WI38 (cell line): ENCODE measurements around the gene KNL1.
A peak's percentile ranks its signal among the peaks of the same experiment; 100 is the strongest.

ENCODE experiments used
- H3K4me3 ChIP-seq: 2 replicates; pipeline ENCODE4 v1.5.1; 2011; ENCODE audit warnings: low read depth, mild to moderate bottlenecking, control low read depth, low read length
- CTCF ChIP-seq: IDR thresholded peaks from 2 replicates; pipeline ENCODE4 v1.5.1; 2012; ENCODE audit warnings: low read depth, mild to moderate bottlenecking, control low read depth, low read length

The KNL1 gene

DNA sequence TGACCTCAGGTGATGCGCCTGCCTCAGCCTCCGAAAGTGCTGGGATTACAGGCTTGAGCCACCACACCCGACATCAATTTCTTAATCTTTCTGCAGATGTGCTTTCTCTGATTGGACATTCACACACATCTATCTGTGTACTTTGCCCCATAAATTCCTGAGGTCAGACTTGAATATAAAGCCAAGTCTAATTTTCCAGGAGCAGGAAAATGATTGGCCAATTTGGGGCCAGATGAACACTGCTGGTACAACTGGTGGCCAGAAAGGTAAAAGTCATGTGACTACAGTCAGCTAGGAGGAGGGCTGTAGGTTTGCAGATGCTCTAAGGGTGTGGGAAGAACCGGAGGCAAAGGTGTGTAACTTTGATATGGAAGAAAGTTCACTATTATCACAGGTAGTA, 97.7 kb downstream of the KNL1 start:
- H3K4me3 ChIP-seq = no peak overlapping the region
- TF ChIP-seq CTCF = no peak

- no peak for TF ChIP-seq CTCF
- peak overlapping the region; percentile 67 for H3K4me3 ChIP-seq
Observed at GRCh38 chr15:40693904-40694687, 100.0 kb downstream of the KNL1 start.

DNA sequence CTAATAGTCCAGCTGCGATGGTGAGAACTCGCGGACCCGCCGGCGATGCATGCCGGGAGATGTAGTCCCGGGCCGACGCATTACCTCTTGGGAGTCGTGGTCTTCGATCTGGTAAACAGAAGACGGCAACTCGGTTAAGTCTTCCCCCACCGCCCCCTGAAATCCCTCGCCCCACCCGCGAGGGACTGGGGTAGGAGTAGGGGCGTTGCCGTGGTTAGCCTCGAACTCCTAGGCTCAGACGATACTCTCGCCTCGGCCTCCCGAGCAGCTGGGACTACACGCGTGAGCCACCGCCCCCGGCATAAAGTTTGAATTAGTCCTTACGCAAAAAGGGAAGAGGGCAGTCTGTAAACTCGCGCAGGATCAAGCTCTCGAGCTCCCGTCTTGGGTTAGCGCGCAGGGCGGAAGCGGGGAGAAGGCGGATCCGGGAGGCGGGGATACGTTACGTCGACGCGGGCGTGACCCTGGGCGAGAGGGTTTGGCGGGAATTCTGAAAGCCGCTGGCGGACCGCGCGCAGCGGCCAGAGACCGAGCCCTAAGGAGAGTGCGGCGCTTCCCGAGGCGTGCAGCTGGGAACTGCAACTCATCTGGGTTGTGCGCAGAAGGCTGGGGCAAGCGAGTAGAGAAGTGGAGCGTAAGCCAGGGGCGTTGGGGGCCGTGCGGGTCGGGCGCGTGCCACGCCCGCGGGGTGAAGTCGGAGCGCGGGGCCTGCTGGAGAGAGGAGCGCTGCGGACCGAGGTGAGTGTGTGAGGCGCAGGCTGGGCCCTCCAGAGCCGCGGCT, 100.8 kb downstream of the KNL1 start, which contains the start of gene RAD51:
RAD51 (plus strand) TSS at position 487 of the 781 bp plus-strand sequence. CDS start 3,585 bp downstream, outside the sequence.
- TF ChIP-seq CTCF = no peak
- H3K4me3 ChIP-seq = peak within 1 kb of the TSS; percentile 67

GRCh38 chr15:40695469-40695890, 101.4 kb downstream of the KNL1 start:
- peak overlapping the region; percentile 67 for H3K4me3 ChIP-seq
- no peak for TF ChIP-seq CTCF

GRCh38 chr15:40696228-40696627, 102.2 kb downstream of the KNL1 start:
- no peak for TF ChIP-seq CTCF
- H3K4me3 ChIP-seq = peak overlapping the region; percentile 67

DNA sequence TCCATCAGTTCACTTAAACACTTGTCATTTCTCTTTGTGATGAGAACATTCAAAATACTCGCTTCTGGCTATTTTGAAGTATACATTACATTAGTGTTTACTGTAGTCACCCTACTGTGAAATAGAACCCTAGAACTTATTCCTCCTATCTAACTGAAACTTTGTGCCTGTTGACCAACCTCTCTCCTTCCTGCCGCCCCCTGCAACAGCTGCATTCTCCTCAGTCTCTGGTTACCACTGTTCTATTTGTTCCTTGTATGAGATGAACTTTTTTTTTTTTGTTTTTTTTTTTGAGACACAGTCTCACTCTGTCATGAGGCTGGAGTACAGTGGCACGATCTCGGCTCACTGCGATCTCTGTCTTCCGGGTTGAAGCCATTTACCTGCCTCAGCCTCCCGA, 103.9 kb downstream of the KNL1 start:
- TF ChIP-seq CTCF = no peak
- H3K4me3 ChIP-seq = no peak overlapping the region

GRCh38 chr15:40702077-40702476, 108.0 kb downstream of the KNL1 start:
- TF ChIP-seq CTCF = no peak
- no peak overlapping the region for H3K4me3 ChIP-seq
